Caco-2 (cell line): Measurements from ENCODE around the gene PGAP3. TPM values are rescaled to one million over a fixed set of nuclear protein-coding genes. Genes with fewer than 3 reads are reported as not detected.
A peak's percentile ranks its signal among the peaks of the same experiment; 100 is the strongest.

Experiments
- BruUV-seq: library from RNA; stranded (reverse); fragments of 400-500 nt; replicated peaks from 2 replicates; lab custom pipeline; 2021; lab: Mats Ljungman, UMichigan
- CTCF ChIA-PET: fragments of 300-600 bp; sonication (Branson Sonifier 250); formaldehyde crosslinking; loops from one replicate; lab custom pipeline; 2022; ENCODE audit warnings: antibody characterized with exemption; lab: Charles Lee
- POLR2A ChIA-PET: fragments of 300-600 bp; sonication (Branson Sonifier 250); formaldehyde crosslinking; loops from one replicate; lab custom pipeline; 2022; ENCODE audit warnings: antibody characterized with exemption; lab: Charles Lee
- DNase-seq, 2 experiments: peaks; one replicate each; pipeline versions ENCODE4 v3.0.0 to v3.0.0-alpha.2; 2020 to 2022
- H3K27me3 ChIP-seq: replicated peaks from 2 replicates; pipeline ENCODE4 v1.6.0; 2011; ENCODE audit warnings: low read length; ENCODE audit not compliant: control insufficient read depth, insufficient read depth
- H3K36me3 ChIP-seq: 2 replicates; pipeline ENCODE4 v1.5.1; 2011; ENCODE audit warnings: low read length; ENCODE audit not compliant: control insufficient read depth, insufficient read depth
- H3K4me1 ChIP-seq: fragments of 250-450 bp; sonication (Bioruptor Pico); 2 replicates; pipeline ENCODE4 v1.5.1; 2020; ENCODE audit warnings: mild to moderate bottlenecking
- H3K4me3 ChIP-seq: 2 replicates; pipeline ENCODE4 v1.5.1; 2011; ENCODE audit warnings: low read depth, mild to moderate bottlenecking, control low read depth, low read length
- H3K9me3 ChIP-seq: fragments of 250-450 bp; sonication (Bioruptor Pico); 2 replicates; pipeline ENCODE4 v1.5.1; 2020; ENCODE audit warnings: mild to moderate bottlenecking, moderate library complexity
- H3K27ac Mint-ChIP-seq: one replicate; pipeline ENCODE4 v1.8.0; 2022; ENCODE audit warnings: mixed read lengths; ENCODE audit not compliant: unreplicated experiment
- H3K27me3 Mint-ChIP-seq: one replicate; pipeline ENCODE4 v1.8.0; 2022; ENCODE audit warnings: mixed read lengths; ENCODE audit not compliant: insufficient read depth, unreplicated experiment
- H3K36me3 Mint-ChIP-seq: one replicate; pipeline ENCODE4 v1.8.0; 2022; ENCODE audit warnings: mild to moderate bottlenecking, mixed read lengths; ENCODE audit not compliant: insufficient read depth, unreplicated experiment
- H3K4me1 Mint-ChIP-seq: one replicate; pipeline ENCODE4 v1.8.0; 2022; ENCODE audit warnings: low read depth, mixed read lengths; ENCODE audit not compliant: unreplicated experiment
- H3K4me3 Mint-ChIP-seq: one replicate; pipeline ENCODE4 v1.8.0; 2022; ENCODE audit warnings: mild to moderate bottlenecking, moderate library complexity, mixed read lengths; ENCODE audit not compliant: unreplicated experiment
- H3K9me3 Mint-ChIP-seq: one replicate; pipeline ENCODE4 v1.8.0; 2022; ENCODE audit warnings: mixed read lengths; ENCODE audit not compliant: unreplicated experiment
- intact Hi-C: fragments of 100-400 bp; cut with micrococcal nuclease; formaldehyde crosslinking; loops from one replicate; pipeline ENCODE4 v1.10.0; 2022; ENCODE audit not compliant: unreplicated experiment
- total RNA-seq: library from RNA; stranded (reverse); gene quantifications from 2 replicates; pipeline ENCODE4 v1.2.3, GENCODE V29; 2022
- TF ChIP-seq, protein P1 (sequence below), 2 experiments: fragments of 200-600 bp in 1 of 2; IDR thresholded peaks; 1 replicate in 1 of 2; 2 replicates in 1 of 2; pipeline versions ENCODE4 v1.5.1 to v1.8.0; 2011 to 2022; ENCODE audit warnings: antibody characterized with exemption in 1 of 2, control low read depth in 1 of 2, inconsistent platforms in 1 of 2, low read depth in 1 of 2, low read length in 1 of 2, mild to moderate bottlenecking in 1 of 2, moderate library complexity in 1 of 2; ENCODE audit not compliant: insufficient read depth in 1 of 2, severe bottlenecking in 1 of 2, unreplicated experiment in 1 of 2

The PGAP3 gene
- total RNA-seq, 1 experiment from 2014 or later, result 14.7 TPM

DNA sequence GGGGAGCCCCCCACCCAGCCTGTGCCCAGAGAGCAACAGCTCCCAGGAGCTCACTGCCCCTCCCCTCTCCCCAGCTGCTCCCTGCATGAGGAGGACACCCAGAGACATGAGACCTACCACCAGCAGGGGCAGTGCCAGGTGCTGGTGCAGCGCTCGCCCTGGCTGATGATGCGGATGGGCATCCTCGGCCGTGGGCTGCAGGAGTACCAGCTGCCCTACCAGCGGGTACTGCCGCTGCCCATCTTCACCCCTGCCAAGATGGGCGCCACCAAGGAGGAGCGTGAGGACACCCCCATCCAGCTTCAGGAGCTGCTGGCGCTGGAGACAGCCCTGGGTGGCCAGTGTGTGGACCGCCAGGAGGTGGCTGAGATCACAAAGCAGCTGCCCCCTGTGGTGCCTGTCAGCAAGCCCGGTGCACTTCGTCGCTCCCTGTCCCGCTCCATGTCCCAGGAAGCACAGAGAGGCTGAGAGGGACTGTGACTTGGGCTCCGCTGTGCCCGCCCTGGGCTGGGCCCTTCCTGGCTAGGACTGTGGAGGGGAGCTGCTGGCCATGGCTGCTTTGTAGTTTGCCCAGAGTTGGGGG is 22.1 kb downstream of the PGAP3 start:
- Histone ChIP-seq H3K36me3 (no peaks in the 10 kb centered on the region; the same call in 1 of the 2 replicates), H3K4me3 (no peak overlapping the region), H3K4me1 (peaks cover 7% of the 10 kb centered on the region; the same call in 1 of the 2 replicates), H3K9me3 (no peaks in the 10 kb centered on the region), H3K27me3 (no peaks in the 10 kb centered on the region)
- TF ChIP-seq, protein P1, sequence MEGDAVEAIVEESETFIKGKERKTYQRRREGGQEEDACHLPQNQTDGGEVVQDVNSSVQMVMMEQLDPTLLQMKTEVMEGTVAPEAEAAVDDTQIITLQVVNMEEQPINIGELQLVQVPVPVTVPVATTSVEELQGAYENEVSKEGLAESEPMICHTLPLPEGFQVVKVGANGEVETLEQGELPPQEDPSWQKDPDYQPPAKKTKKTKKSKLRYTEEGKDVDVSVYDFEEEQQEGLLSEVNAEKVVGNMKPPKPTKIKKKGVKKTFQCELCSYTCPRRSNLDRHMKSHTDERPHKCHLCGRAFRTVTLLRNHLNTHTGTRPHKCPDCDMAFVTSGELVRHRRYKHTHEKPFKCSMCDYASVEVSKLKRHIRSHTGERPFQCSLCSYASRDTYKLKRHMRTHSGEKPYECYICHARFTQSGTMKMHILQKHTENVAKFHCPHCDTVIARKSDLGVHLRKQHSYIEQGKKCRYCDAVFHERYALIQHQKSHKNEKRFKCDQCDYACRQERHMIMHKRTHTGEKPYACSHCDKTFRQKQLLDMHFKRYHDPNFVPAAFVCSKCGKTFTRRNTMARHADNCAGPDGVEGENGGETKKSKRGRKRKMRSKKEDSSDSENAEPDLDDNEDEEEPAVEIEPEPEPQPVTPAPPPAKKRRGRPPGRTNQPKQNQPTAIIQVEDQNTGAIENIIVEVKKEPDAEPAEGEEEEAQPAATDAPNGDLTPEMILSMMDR (IDR thresholded peaks at IDR 0.05; ENCODE audit: insufficient read depth in 1 of 2, low read depth in 1 of 2, low read length in 1 of 2, severe bottlenecking in 1 of 2, unreplicated experiment in 1 of 2), result peak in 1 of 2 experiments; percentile 6
- peaks cover 10% of the 10 kb centered on the region for H3K36me3 Mint-ChIP-seq
- CTCF ChIA-PET, result interaction anchor here (0.9 to 2.5 kb wide), 3 partner anchors 12 to 115 kb away, joined by 4 to 12 read pairs (median 7); no protein-coding TSS in a partner anchor
- peaks cover 4% of the 10 kb centered on the region for H3K27me3 Mint-ChIP-seq
- POLR2A ChIA-PET, result no interaction called here
- DNase-seq, result no peak
- H3K27ac Mint-ChIP-seq, result no peak overlapping the region
- H3K4me3 Mint-ChIP-seq, result peak overlapping the region; percentile 28
- intact Hi-C loops, result no loop called here
- BruUV-seq, result no TSS peak
- H3K4me1 Mint-ChIP-seq, result peaks cover 6% of the 10 kb centered on the region
- H3K9me3 Mint-ChIP-seq, result no peaks in the 10 kb centered on the region

DNA sequence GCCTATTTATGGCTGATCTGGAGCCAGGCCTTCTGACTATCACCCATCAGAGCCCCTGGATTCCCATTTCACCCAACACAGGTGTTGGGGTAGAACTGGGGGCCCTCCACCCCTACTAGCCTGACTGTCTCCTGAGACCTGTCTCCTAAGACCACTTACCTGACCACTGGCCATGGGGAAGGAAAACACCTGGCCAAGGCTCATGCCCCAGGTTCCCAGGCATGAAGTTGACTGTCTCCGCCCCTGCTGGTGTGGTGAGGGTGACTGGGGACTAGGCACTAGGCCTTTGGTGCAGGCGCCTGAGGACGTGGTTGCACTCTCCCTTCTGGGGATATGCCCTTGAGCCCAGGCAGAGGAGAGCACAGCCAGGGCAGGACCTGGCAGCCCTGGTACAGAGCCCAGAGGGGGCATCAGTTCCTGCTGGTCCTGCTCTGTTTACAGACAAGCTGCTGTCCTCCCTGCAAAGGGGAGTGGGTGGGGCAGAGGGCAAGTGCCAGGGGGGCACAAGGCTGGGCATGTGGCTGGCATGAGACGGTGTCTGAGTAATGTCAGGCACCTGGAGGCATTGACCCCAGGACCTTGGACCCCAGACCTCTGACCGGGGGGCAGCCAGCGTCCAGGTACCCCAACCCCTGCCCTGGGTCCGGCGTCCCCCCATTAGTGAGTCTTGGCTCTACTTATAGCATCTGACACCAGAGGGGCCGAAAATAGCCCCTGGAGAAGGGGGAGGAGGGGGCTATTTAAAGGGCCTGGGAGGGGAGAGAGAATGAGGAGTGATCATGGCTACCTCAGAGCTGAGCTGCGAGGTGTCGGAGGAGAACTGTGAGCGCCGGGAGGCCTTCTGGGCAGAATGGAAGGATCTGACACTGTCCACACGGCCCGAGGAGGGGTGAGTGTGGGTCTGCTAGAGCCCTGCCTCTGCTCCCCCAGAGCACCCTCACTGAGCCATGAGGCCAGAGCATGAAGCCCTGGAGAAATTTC is 23.0 kb downstream of the PGAP3 start, which contains the start of gene TCAP:
Gene TCAP, plus strand, starts transcription at position 769 of the 981 bp plus-strand sequence. Its CDS starts 11 bp downstream, at position 780.
- no peaks in the 10 kb centered on the region for H3K9me3 Mint-ChIP-seq
- Histone ChIP-seq H3K36me3 (no peaks in the 10 kb centered on the region; the same call in 1 of the 2 replicates), H3K4me3 (no peak within 1 kb of the TSS), H3K27me3 (no peaks in the 10 kb centered on the region), H3K9me3 (no peaks in the 10 kb centered on the region), H3K4me1 (peaks cover 7% of the 10 kb centered on the region; the same call in 1 of the 2 replicates)
- peaks cover 4% of the 10 kb centered on the region for H3K27me3 Mint-ChIP-seq
- H3K4me3 Mint-ChIP-seq, result peak within 1 kb of the TSS; percentile 28
- POLR2A ChIA-PET, result no interaction called here
- CTCF ChIA-PET, result interaction anchor here (2.0 to 2.5 kb wide), 2 partner anchors 11 to 43 kb away, joined by 7 to 12 read pairs; no protein-coding TSS in a partner anchor
- intact Hi-C loops, result no loop called here
- no peak within 1 kb of the TSS for H3K27ac Mint-ChIP-seq
- no peak for DNase-seq
- peaks cover 6% of the 10 kb centered on the region for H3K4me1 Mint-ChIP-seq
- no TSS peak for BruUV-seq
- peaks cover 10% of the 10 kb centered on the region for H3K36me3 Mint-ChIP-seq
- TF ChIP-seq, protein P1 (IDR thresholded peaks at IDR 0.05; ENCODE audit: insufficient read depth in 1 of 2, low read depth in 1 of 2, low read length in 1 of 2, severe bottlenecking in 1 of 2, unreplicated experiment in 1 of 2), result no peak
